Right lung (tissue), 10 donors: ENCODE measurements around the gene TTC9B. TPM values are rescaled to one million over a fixed set of nuclear protein-coding genes. Genes with fewer than 3 reads are reported as not detected.

Source experiments
- DNase-seq, 2 donors: peaks; one replicate each; pipeline ENCODE4 v3.0.0-alpha.2; 2013
- long read RNA-seq, 8 donors: transcript quantifications; one replicate each; lab custom pipeline, GENCODE V29; 2026
- polyA plus RNA-seq, 5 donors: library from polyadenylated mRNA; unstranded; fragments of 120-200 nt; gene quantifications; one replicate each; pipeline versions ENCODE4 v1.2.1 to v1.2.3, GENCODE V29; 2013; ENCODE audit warnings: inconsistent platforms in 1 of 5, low replicate concordance in 1 of 5; ENCODE audit not compliant: insufficient read length in 5 of 5, insufficient read depth in 1 of 5

Gene TTC9B
- under 1 TPM in 3 of 5 donors, not detected in 2; 0.12 to 0.31 (median 0.17) TPM for polyA plus RNA-seq
- long read RNA-seq, donor 1, partial matches to known transcripts: 0 of 2 reads
- long read RNA-seq, donor 1, other reads (novel, unspliced or antisense): 0 of 2 reads
- long read RNA-seq, donor 2, partial matches to known transcripts: 0 of 1 reads
- long read RNA-seq, donor 2, other reads (novel, unspliced or antisense): 0 of 1 reads
- long read RNA-seq, donor 3, partial matches to known transcripts: 0 of 1 reads
- long read RNA-seq, donor 3, other reads (novel, unspliced or antisense): 0 of 1 reads
- long read RNA-seq, donor 4, partial matches to known transcripts: 0 of 3 reads
- long read RNA-seq, donor 4, other reads (novel, unspliced or antisense): 0 of 3 reads
- long read RNA-seq, donor 5, partial matches to known transcripts: 0 of 1 reads
- long read RNA-seq, donor 5, other reads (novel, unspliced or antisense): 0 of 1 reads
- long read RNA-seq, donor 6: 0 reads
- long read RNA-seq, donor 7: 0 reads
- long read RNA-seq, donor 8, partial matches to known transcripts: 0 of 1 reads
- long read RNA-seq, donor 8, other reads (novel, unspliced or antisense): 0 of 1 reads

GRCh38 chr19:40217934-40218890, at the start of gene TTC9B:
Gene TTC9B, minus strand, starts transcription at chr19:40218384. Its CDS starts 3 bp downstream, at chr19:40218381.
- no peak for DNase-seq

GRCh38 chr19:40267601-40267997, 49.4 kb upstream of the TTC9B start:
- DNase-seq: no peak

GRCh38 chr19:40266912-40267600, 48.9 kb upstream of the TTC9B start:
- DNase-seq: no peak

GRCh38 chr19:40266119-40266518, 47.9 kb upstream of the TTC9B start:
- no peak for DNase-seq

GRCh38 chr19:40265763-40266099, 47.5 kb upstream of the TTC9B start:
- DNase-seq: no peak

- no peak for DNase-seq
Measured at GRCh38 chr19:40265055-40265762, 47.0 kb upstream of the TTC9B start.

GRCh38 chr19:40264314-40265054, 46.3 kb upstream of the TTC9B start:
- no peak for DNase-seq

- no peak for DNase-seq
Measured at GRCh38 chr19:40263440-40264313, 45.5 kb upstream of the TTC9B start.

GRCh38 chr19:40262422-40262821, 44.2 kb upstream of the TTC9B start:
- DNase-seq: no peak

GRCh38 chr19:40261631-40262030, 43.4 kb upstream of the TTC9B start:
- no peak for DNase-seq

GRCh38 chr19:40257096-40257517, 38.9 kb upstream of the TTC9B start:
- no peak for DNase-seq

GRCh38 chr19:40256512-40256911, 38.3 kb upstream of the TTC9B start:
- DNase-seq: no peak

GRCh38 chr19:40255619-40256166, 37.5 kb upstream of the TTC9B start:
- no peak for DNase-seq

- no peak for DNase-seq
Measured at GRCh38 chr19:40254714-40255418, 36.7 kb upstream of the TTC9B start.

GRCh38 chr19:40253611-40254092, 35.5 kb upstream of the TTC9B start:
- DNase-seq: no peak

GRCh38 chr19:40252395-40252794, 34.2 kb upstream of the TTC9B start:
- DNase-seq: no peak

GRCh38 chr19:40251991-40252390, 33.8 kb upstream of the TTC9B start:
- no peak for DNase-seq

- no peak for DNase-seq
Measured at GRCh38 chr19:40251244-40251643, 33.1 kb upstream of the TTC9B start.
